WTC11 (cell line): ENCODE data around the gene TMEM130. TPM values are rescaled to one million over a fixed set of nuclear protein-coding genes. Genes with fewer than 3 reads are reported as not detected.

Experiments
- ATAC-seq: fragments of 200-7000 bp; cut with Tn5 transposase; 2 replicates; pipeline ENCODE4 v1.10.0; 2021; ENCODE audit warnings: mild to moderate bottlenecking, moderate library complexity
- CTCF ChIA-PET: fragments of 300-600 bp; sonication (Branson Sonifier 250); formaldehyde crosslinking; loops from one replicate; lab custom pipeline; 2021; ENCODE audit warnings: antibody characterized with exemption; lab: Charles Lee
- POLR2A ChIA-PET: fragments of 350-600 bp; sonication (Branson Sonifier 250); formaldehyde crosslinking; loops from one replicate; lab custom pipeline; 2021; ENCODE audit warnings: antibody characterized with exemption; lab: Charles Lee
- DNase-seq: peaks from one replicate; pipeline ENCODE4 v3.0.0; 2021; ENCODE audit warnings: low spot score
- H3K27ac Mint-ChIP-seq: 2 replicates; pipeline ENCODE4 v1.8.0; 2021; ENCODE audit warnings: mixed read lengths
- H3K27me3 Mint-ChIP-seq: 2 replicates; pipeline ENCODE4 v1.8.0; 2021; ENCODE audit warnings: low read depth, mild to moderate bottlenecking, moderate library complexity, mixed read lengths
- H3K36me3 Mint-ChIP-seq: 2 replicates; pipeline ENCODE4 v1.8.0; 2021; ENCODE audit warnings: mixed read lengths
- H3K4me1 Mint-ChIP-seq: 2 replicates; pipeline ENCODE4 v1.8.0; 2022; ENCODE audit warnings: mixed read lengths
- H3K4me3 Mint-ChIP-seq: 2 replicates; pipeline ENCODE4 v1.8.0; 2021; ENCODE audit warnings: mild to moderate bottlenecking, moderate library complexity, mixed read lengths
- H3K9me3 Mint-ChIP-seq: 2 replicates; pipeline ENCODE4 v1.8.0; 2021; ENCODE audit warnings: mixed read lengths
- ARID4B ChIP-seq: sonication (generic); formaldehyde crosslinking; IDR thresholded peaks from 2 replicates; pipeline ENCODE4 v1.8.0; 2023; ENCODE audit warnings: missing genetic modification reagents, mild to moderate bottlenecking, borderline replicate concordance
- E2F1 ChIP-seq: sonication (generic); formaldehyde crosslinking; IDR thresholded peaks from 2 replicates; pipeline ENCODE4 v1.8.0; 2022; ENCODE audit warnings: mild to moderate bottlenecking, missing genetic modification reagents
- ELF4 ChIP-seq: sonication (generic); formaldehyde crosslinking; IDR thresholded peaks from 2 replicates; pipeline ENCODE4 v1.8.1; 2022; ENCODE audit warnings: low read depth, mild to moderate bottlenecking, moderate library complexity, missing genetic modification reagents
- FOXK1 ChIP-seq: sonication (generic); formaldehyde crosslinking; IDR thresholded peaks from 2 replicates; pipeline ENCODE4 v1.8.0; 2022; ENCODE audit warnings: mild to moderate bottlenecking, moderate library complexity, missing genetic modification reagents
- FOXP4 ChIP-seq: sonication (generic); formaldehyde crosslinking; IDR thresholded peaks from 2 replicates; pipeline ENCODE4 v1.8.0; 2022; ENCODE audit warnings: mild to moderate bottlenecking, missing genetic modification reagents
- IRF1 ChIP-seq: sonication (generic); formaldehyde crosslinking; IDR thresholded peaks from 2 replicates; pipeline ENCODE4 v1.8.0; 2023; ENCODE audit warnings: missing genetic modification reagents
- JAZF1 ChIP-seq: fragments of 250-450 bp; sonication (Bioruptor Pico); IDR thresholded peaks from 2 replicates; pipeline ENCODE4 v1.9.0; 2021; ENCODE audit warnings: moderate library complexity, mild to moderate bottlenecking, inconsistent platforms
- KAT7 ChIP-seq: sonication (generic); formaldehyde crosslinking; IDR thresholded peaks from 2 replicates; pipeline ENCODE4 v1.8.1; 2023; ENCODE audit warnings: missing genetic modification reagents, mild to moderate bottlenecking, borderline replicate concordance
- NFATC4 ChIP-seq: fragments of 250-450 bp; sonication (Bioruptor Pico); IDR thresholded peaks from 2 replicates; pipeline ENCODE4 v1.9.0; 2021; ENCODE audit warnings: mild to moderate bottlenecking
- NR3C1 ChIP-seq: sonication (generic); formaldehyde crosslinking; conservative IDR thresholded peaks from 2 replicates; pipeline ENCODE4 v1.8.1; 2023; ENCODE audit warnings: low read depth, mild to moderate bottlenecking, missing genetic modification reagents
- OVOL2 ChIP-seq: fragments of 250-450 bp; sonication (Bioruptor Pico); IDR thresholded peaks from 2 replicates; pipeline ENCODE4 v1.9.0; 2021; ENCODE audit warnings: mild to moderate bottlenecking, borderline replicate concordance
- RORB ChIP-seq: fragments of 250-450 bp; sonication (Bioruptor Pico); IDR thresholded peaks from 2 replicates; pipeline ENCODE4 v1.9.0; 2021; ENCODE audit warnings: mild to moderate bottlenecking
- SOX15 ChIP-seq: fragments of 250-450 bp; sonication (Bioruptor Pico); IDR thresholded peaks from 2 replicates; pipeline ENCODE4 v1.9.0; 2021; ENCODE audit warnings: mild to moderate bottlenecking
- TCF7 ChIP-seq: sonication (generic); formaldehyde crosslinking; IDR thresholded peaks from 2 replicates; pipeline ENCODE4 v1.8.0; 2022; ENCODE audit warnings: mild to moderate bottlenecking, low read depth, missing genetic modification reagents, moderate library complexity
- TEAD1 ChIP-seq: sonication (generic); formaldehyde crosslinking; IDR thresholded peaks from 2 replicates; pipeline ENCODE4 v1.8.0; 2022; ENCODE audit warnings: mild to moderate bottlenecking, missing genetic modification reagents
- ZMAT4 ChIP-seq: fragments of 250-450 bp; sonication (Bioruptor Pico); IDR thresholded peaks from 2 replicates; pipeline ENCODE4 v1.9.0; 2021; ENCODE audit warnings: mild to moderate bottlenecking
- ZNF121 ChIP-seq: sonication (generic); formaldehyde crosslinking; IDR thresholded peaks from 2 replicates; pipeline ENCODE4 v1.8.0; 2023; ENCODE audit warnings: missing genetic modification reagents
- ZNF281 ChIP-seq: sonication (generic); formaldehyde crosslinking; IDR thresholded peaks from 2 replicates; pipeline ENCODE4 v1.8.0; 2023; ENCODE audit warnings: mild to moderate bottlenecking, missing genetic modification reagents
- ZNF396 ChIP-seq: fragments of 250-450 bp; sonication (Bioruptor Pico); IDR thresholded peaks from 2 replicates; pipeline ENCODE4 v1.8.0; 2021; ENCODE audit warnings: mild to moderate bottlenecking, moderate library complexity, borderline replicate concordance
- ZNF512 ChIP-seq: sonication (generic); formaldehyde crosslinking; IDR thresholded peaks from 2 replicates; pipeline ENCODE4 v1.8.1; 2022; ENCODE audit warnings: missing genetic modification reagents, borderline replicate concordance
- ZNF671 ChIP-seq: fragments of 250-450 bp; sonication (Bioruptor Pico); IDR thresholded peaks from 2 replicates; pipeline ENCODE4 v1.8.0; 2021; ENCODE audit warnings: mild to moderate bottlenecking
- total RNA-seq: library from RNA; stranded (reverse); gene quantifications from 3 replicates; pipeline ENCODE4 v1.2.3, GENCODE V29; 2021

Gene TMEM130
- total RNA-seq, 1 experiment from 2014 or later, result 3.2 TPM

GRCh38 chr7:98913026-98913425, 43.2 kb upstream of the TMEM130 start:
- ATAC-seq, result no peak
- POLR2A ChIA-PET, result no interaction called here
- Mint-ChIP-seq H3K4me3 (no peak overlapping the region), H3K27me3 (no peaks in the 10 kb centered on the region), H3K27ac (no peak overlapping the region), H3K9me3 (peaks cover 2% of the 10 kb centered on the region), H3K4me1 (no peaks in the 10 kb centered on the region), H3K36me3 (peaks cover 76% of the 10 kb centered on the region)
- no peak for DNase-seq
- no peak for TF ChIP-seq FOXK1 (CRISPR knock-in tag)
- TF ChIP-seq NR3C1 (CRISPR knock-in tag), result no peak
- TF ChIP-seq ZNF396 (CRISPR knock-in tag), result no peak
- TF ChIP-seq SOX15 (CRISPR knock-in tag), result no peak
- TF ChIP-seq RORB (CRISPR knock-in tag), result no peak
- no peak for TF ChIP-seq ZMAT4 (CRISPR knock-in tag)
- TF ChIP-seq TCF7, result no peak
- TF ChIP-seq OVOL2, result no peak
- no peak for TF ChIP-seq FOXP4 (CRISPR knock-in tag)
- no peak for TF ChIP-seq ZNF121 (CRISPR knock-in tag)
- CTCF ChIA-PET, result no interaction called here

GRCh38 chr7:98911916-98912315, 42.1 kb upstream of the TMEM130 start:
- ChIA-PET POLR2A (no interaction called here), CTCF (no interaction called here)
- ATAC-seq (no peak), DNase-seq (no peak)
- no peaks in the 10 kb centered on the region for H3K27me3 Mint-ChIP-seq
- H3K4me1 Mint-ChIP-seq, result no peaks in the 10 kb centered on the region
- no peak for TF ChIP-seq NFATC4 (CRISPR knock-in tag)
- TF ChIP-seq ARID4B, result no peak
- no peak for TF ChIP-seq ZNF281 (CRISPR knock-in tag)
- no peak for TF ChIP-seq ZNF121 (CRISPR knock-in tag)
- no peak for TF ChIP-seq ELF4 (CRISPR knock-in tag)
- no peak for TF ChIP-seq OVOL2
- no peak for TF ChIP-seq E2F1 (CRISPR knock-in tag)
- no peak for TF ChIP-seq KAT7
- no peak for TF ChIP-seq RORB (CRISPR knock-in tag)
- TF ChIP-seq IRF1 (CRISPR knock-in tag), result no peak
- no peak for TF ChIP-seq ZNF671 (CRISPR knock-in tag)
- no peak for TF ChIP-seq JAZF1
- TF ChIP-seq ZNF512 (CRISPR knock-in tag), result no peak
- TF ChIP-seq TEAD1 (CRISPR knock-in tag), result no peak
- TF ChIP-seq FOXP4 (CRISPR knock-in tag), result no peak
- no peak overlapping the region for H3K27ac Mint-ChIP-seq
- no peak overlapping the region for H3K4me3 Mint-ChIP-seq
- peaks cover 78% of the 10 kb centered on the region for H3K36me3 Mint-ChIP-seq
- peaks cover 10% of the 10 kb centered on the region for H3K9me3 Mint-ChIP-seq
